SH-SY5Y (cell line): Measurements from ENCODE around the gene IRF2BP2.

Experiments
- GATA2 ChIP-seq: IDR thresholded peaks from 2 replicates; pipeline ENCODE4 v1.6.1; 2011; ENCODE audit warnings: mild to moderate bottlenecking, low read depth, low read length
- GATA3 ChIP-seq: IDR thresholded peaks from 2 replicates; pipeline ENCODE4 v1.6.1; 2011; ENCODE audit warnings: low read depth, mild to moderate bottlenecking, low read length, moderate library complexity

DNA sequence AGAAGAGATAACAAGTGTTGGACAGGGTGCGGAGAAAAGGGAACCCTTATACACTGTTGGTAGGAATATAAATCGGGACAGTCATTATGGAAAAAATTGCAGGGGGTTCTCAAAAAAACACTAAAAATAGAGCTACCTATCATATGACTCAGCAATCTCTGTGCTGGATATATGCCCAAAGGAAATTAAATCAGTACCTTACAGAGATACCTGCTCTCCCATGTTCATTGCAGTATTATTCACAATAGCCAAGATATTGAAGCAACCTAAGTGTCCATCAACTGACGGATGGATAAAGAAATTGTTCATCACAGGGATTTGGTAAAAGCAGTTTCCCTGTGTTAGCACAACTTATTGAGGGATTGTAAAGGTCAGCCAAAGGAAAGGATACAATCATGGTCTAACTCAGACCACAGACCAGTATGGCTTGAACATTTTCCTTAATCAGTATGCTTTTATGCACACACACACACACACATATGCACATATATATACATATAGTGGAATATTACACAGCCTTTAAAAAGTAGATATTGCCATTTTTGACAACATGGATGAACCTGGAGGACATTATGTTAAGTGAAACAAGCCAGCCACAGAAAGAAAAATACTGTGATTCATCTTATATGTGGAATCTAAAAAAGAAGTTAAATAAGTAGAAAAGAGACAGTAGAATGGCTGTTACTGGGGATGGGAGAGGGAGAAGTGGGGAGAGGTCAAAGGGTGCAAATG lies 44.2 kb upstream of the IRF2BP2 start:
- TF ChIP-seq GATA3 (no peak), GATA2 (no peak)
